Midbrain (tissue), 1 donor: Measurements from ENCODE around the gene RBM17.
"Not testable (repeated sequence)": the region's sequence is repeated elsewhere in the genome, so short reads cannot be mapped to it uniquely, and the experiment has no call there.

ENCODE experiments used
- DNase-seq: peaks from one replicate; lab custom pipeline; 2025; lab: John Stamatoyannopoulos, UW

RBM17 gene

DNA sequence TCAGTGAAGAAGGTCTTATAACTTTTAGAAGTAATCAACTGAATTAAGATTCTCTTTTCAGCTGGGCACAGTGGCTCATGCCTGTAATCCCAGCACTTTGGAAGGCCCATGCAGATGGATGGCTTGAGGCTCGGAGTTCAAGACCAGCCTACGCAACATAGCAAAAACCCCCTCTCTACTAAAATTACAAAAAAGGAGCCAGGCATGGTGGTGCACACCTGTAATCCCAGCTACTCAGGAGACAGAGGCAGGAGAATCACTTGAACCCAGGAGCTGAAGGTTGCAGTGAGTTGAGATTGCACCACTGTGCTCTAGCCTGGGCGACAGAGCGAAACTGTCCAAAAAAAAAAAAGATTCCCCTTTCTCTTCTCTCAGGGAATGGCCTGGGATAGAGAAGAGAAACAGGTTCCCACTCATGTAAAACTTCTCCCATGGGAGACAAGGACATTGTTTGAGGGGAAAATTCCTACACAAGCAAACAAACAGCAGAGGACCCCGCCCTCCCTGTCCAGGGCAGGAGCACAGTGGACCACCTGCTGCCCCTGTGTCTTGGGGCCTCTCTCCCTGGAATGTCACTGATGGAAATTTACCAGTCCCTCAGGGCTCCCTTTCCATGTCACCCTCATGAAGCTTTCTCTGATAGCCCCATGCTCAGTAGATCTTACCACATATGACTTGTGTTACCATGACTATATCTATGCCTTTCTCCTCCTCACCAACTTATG, 32.3 kb upstream of the RBM17 start:
- no peak for DNase-seq

GRCh38 chr10:6058682-6059475, 30.0 kb upstream of the RBM17 start:
- DNase-seq: no peak

- no peak for DNase-seq
Measured at GRCh38 chr10:6059506-6059905, 29.3 kb upstream of the RBM17 start.

- no peak for DNase-seq
Measured at GRCh38 chr10:6061056-6061455, 27.8 kb upstream of the RBM17 start.

- no peak for DNase-seq
Measured at GRCh38 chr10:6062101-6062771, 26.6 kb upstream of the RBM17 start, which contains the start of gene IL2RA. IL2RA (minus strand) TSS chr10:6062367; CDS start chr10:6062151, 216 bp downstream.

DNA sequence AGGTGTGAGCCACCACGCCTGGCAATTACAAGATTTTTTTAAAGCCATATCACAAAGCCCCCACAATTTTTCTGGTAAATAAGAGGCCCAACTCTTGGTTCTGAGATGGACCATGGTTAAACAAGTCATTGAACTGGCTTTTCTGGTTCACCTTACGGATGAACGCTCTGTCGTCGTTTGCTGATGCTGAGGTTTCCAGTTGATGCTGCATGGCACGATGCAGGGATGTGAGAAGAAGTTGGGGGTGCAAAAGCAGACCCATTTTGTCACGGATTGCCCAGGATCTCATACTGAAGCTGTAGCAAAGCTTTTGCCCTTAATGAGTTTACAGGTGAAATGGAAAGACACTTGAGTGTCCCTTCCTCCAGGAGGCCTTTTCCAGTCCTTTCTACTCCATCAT, 24.7 kb upstream of the RBM17 start:
- no peak for DNase-seq

GRCh38 chr10:6064726-6065125, 24.1 kb upstream of the RBM17 start:
- DNase-seq: not testable (repeated sequence)

DNA sequence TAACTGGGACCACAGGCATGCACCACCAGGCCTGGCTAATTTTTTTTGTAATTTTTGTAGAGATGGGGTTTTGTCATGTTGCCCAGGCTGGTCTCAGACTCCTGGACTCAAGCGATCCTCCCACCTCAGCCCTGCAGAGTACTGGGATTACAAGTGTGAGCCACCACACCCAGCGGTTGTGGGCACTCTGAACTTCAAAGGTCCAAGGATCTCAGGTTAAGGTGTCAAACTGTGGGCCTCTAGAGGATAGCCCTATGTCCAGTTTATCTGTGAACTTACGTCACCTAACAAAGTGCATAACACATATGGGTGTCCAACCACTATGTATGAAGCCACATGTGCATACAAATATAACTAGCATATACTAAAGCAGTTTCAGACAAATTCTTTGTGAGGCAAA, 23.4 kb upstream of the RBM17 start:
- no peak for DNase-seq

DNA sequence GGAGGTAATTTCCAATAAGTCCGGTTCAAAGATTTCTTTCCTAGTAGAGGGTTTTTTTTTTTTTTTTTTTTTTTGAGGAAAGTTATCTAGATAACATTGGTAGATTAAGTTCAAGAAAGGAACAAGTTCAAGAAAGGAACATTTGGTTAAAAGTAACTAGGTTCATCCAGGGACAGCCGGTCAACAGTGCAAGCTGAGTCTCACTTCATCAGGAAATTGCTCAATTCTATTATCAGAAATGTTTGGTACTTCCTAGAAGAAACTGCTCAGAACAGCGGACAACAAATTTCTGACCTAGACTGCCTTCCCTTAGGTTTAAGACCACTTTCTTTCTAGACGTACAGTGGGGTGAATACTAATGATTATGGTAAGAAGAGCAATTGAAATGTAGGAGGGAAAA, 23.0 kb upstream of the RBM17 start:
- DNase-seq: no peak

GRCh38 chr10:6067457-6067856, 21.4 kb upstream of the RBM17 start:
- DNase-seq: no peak

- no peak for DNase-seq
Measured at GRCh38 chr10:6068006-6068405, 20.8 kb upstream of the RBM17 start.

DNA sequence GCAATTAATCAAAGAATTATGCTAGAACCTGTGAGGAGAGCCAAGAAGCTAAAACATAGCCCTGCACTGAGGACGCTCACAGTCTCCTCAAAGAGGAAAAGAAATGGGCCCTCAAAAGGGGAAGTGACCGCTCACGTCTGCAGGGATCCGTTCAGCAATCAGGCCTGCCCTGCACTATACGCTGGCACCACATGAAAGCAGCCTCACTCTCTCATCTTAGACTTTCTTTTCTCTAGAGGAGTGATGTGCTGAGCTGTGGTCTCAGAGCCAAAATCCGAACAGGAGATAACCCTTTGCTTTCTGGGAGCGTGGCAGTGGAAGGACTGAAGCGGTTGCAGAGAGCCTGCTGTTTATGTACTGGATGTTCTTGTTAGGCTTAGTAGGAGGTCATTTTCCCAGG, 20.4 kb upstream of the RBM17 start:
- no peak for DNase-seq

DNA sequence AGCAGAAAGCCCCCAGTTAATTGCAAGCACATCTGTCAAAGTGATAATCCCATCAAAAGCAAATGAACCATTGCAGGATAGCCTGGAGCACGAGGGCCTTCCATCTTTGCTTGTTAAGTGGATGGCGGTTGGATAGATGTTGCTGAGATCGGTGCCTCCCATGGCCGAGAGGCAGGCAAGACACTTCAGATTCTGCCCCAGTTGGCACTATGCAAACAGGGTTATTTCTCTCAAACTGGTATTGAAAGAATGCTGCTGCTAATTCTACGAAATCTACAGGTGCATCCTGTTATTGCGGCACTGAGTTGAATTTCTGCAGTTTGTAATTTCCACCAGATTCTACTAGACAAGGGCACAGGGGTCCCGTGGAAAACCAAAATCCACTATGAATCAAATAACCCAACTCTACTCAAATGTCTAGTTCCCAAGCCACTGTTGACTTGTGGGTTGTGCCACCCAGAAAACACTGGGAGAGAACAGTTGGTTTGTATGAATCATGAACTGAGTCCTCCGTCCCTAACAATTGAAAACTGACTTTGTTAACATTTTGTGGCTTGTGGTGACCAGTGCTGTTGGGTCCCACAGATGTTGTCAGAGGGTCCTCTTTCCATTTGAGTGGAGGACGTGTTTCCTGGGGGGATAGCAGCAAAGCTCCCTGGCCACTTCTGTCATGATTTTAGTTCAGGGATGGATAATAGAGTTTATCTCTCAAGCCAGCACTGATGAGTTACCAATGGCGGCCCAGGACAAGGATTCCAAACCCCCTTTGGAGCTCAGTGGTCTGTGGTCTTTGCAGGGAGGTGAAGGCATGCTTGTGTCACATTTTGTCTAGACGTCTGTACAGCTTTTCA, 19.5 kb upstream of the RBM17 start:
- no peak for DNase-seq

GRCh38 chr10:6070660-6071059, 18.2 kb upstream of the RBM17 start:
- DNase-seq: no peak

DNA sequence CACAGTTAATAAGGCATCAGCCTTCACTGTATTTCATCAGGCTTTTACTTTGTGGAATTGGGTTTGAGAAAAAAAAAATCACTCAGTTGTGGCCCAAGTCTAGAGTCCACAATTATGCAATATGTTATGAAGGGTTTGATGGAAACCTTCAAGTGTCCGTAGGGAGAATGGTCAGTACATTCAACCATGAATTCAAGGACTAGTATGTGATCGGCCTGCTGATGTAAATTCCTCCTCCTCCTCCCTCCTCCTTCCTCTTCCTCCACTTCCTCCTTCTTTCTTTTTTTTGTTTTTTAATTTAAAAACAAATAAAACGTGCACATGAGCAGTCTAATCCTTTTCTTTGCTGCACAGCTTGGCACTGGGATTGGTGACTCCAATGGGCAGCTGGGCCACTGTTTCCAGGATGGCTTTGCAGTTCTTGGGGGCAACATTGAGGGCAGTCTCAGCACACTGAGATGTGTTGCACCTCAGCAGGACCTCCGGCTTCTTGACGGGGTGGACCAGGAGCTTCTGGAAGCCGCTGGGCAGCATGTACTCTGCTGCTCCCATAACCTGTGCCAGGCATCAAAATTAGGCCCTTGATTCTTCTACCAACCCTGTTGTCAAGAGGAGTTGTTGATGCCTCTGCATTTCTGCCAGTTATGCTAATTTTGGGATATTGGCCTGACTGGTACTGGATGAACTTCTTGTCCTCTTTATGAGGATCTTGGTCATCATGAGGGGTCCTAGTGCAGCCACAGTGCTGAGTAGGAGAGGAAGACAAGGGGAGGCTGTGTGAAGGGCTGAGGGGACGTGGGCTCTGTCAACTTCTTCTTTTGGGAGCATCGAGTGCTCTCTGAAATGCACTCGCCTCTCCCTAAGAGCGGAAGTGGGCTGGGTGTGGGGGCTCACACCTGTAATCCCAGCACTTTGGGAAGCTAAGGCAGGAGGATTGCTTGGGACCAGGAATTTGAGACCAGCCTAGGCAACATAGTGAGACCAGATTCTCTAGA, 17.4 kb upstream of the RBM17 start:
- no peak for DNase-seq

- DNase-seq: no peak
Measured at GRCh38 chr10:6072215-6072934, 16.5 kb upstream of the RBM17 start.

- DNase-seq: no peak
Measured at GRCh38 chr10:6074489-6075301, 14.1 kb upstream of the RBM17 start.

GRCh38 chr10:6077071-6077675, 11.7 kb upstream of the RBM17 start:
- no peak for DNase-seq

DNA sequence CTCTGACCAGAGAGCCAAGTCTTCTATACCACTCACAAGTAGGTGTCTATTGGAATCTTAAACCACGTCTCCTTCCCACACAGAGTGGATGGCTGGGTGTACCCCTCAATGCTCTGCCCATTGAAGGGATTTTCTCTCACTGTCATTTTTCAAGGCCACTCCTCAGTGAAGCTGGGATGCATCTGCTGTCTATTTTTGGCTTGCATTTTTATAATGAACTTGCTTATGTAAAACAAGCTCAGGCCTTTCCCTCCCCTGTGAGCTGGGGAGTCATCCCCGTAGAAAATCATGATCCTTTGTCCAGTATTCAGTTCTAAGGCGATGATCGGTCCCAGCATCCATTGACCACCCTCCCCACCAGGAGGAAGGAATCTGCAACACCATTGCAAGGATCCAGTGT, 9.8 kb upstream of the RBM17 start:
- DNase-seq: no peak
